SHP77 treated with DMSO at 0.1 percent for 48 hours (cell line): ENCODE results near the gene TAGLN.

Experiments used
- DNase-seq: peaks from one replicate; lab custom pipeline; 2025; lab: John Stamatoyannopoulos, UW

TAGLN gene

DNA sequence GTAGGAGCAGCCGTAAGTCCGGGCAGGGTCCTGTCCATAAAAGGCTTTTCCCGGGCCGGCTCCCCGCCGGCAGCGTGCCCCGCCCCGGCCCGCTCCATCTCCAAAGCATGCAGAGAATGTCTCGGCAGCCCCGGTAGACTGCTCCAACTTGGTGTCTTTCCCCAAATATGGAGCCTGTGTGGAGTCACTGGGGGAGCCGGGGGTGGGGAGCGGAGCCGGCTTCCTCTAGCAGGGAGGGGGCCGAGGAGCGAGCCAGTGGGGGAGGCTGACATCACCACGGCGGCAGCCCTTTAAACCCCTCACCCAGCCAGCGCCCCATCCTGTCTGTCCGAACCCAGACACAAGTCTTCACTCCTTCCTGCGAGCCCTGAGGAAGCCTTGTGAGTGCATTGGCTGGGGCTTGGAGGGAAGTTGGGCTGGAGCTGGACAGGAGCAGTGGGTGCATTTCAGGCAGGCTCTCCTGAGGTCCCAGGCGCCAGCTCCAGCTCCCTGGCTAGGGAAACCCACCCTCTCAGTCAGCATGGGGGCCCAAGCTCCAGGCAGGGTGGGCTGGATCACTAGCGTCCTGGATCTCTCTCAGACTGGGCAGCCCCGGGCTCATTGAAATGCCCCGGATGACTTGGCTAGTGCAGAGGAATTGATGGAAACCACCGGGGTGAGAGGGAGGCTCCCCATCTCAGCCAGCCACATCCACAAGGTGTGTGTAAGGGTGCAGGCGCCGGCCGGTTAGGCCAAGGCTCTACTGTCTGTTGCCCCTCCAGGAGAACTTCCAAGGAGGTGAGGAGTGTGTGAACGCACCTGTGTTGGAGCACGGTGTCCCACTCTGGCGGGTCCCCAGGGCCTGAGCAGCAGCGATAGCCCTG lies at the start of gene TAGLN:
Gene TAGLN (plus strand): TSS at position 318 of the 863 bp plus-strand sequence. CDS start 3,644 bp downstream, outside the sequence.
- no peak for DNase-seq

DNA sequence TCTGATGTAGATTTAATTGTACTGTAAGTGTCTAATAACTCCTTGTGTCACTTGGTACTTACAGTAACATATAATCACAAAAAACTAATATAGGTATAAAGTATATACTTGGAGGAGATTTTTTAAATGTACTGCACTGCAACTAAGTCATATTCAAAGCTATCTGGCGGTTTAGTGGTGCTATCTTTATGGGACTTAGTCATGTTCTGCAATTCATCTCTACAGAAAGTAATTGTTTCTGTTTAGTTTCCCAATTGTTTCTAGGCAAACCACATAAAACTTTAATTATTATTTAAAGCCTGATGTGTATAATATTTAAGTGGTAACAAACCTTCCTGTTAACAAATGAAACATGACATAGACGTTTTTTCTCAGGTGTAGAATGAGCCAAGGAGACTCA lies 47.1 kb upstream of the TAGLN start:
- no peak for DNase-seq

DNA sequence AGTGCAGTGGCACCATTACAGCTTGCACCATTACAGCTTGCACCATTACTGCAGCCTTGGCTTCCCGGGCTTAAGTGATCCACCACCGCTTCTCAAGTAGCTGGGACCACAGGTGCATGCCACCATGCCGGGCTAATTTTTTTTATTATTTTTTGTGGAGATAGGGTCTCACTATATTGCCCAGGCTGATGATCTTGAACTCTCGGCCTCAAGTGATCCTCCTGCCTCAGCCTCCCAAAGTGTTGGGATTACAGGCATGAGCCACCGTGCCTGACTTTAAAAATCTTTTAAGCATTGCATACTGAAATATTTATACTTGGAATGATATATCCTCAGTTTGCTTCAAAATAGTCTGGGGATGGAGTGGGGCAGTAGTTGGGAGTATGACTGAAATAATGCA lies 44.7 kb upstream of the TAGLN start:
- DNase-seq: no peak

DNA sequence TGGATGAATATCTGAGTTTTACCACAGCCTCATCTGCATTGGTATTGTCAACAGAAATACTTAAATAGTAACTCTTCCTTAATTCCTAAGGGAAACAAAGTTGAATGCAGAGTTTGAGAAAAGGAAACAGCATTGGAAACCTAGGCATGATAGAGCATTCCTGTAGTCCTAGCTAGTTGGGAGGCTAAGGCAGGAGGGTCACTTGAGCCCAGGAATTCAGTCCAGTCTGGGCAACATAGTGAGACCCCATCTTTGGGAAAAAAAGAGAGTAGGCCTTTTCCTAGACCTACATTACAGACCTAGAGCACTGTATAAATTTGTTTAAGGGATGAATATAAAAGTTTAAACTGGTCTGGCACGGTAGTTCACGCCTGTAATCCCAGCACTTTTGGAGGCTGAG lies 41.7 kb upstream of the TAGLN start:
- no peak for DNase-seq

DNA sequence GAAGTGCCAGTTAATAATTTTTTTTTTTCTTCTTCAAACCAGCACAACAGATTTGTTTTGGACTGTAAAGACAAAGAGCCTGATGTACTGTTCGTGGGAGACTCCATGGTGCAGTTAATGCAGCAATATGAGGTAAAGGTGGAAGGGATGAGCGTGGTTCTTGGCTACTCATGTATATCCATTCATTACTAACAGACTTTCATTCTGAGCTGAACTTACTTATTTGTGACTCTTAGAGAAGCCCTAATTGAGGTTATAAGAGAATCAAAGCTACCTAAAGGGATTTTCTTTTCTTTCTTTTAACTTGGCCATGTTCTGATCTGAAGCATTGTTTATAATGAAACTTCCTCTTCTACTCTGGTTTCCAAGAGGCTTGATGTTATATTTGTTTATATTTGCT lies 39.3 kb upstream of the TAGLN start:
- no peak for DNase-seq

DNA sequence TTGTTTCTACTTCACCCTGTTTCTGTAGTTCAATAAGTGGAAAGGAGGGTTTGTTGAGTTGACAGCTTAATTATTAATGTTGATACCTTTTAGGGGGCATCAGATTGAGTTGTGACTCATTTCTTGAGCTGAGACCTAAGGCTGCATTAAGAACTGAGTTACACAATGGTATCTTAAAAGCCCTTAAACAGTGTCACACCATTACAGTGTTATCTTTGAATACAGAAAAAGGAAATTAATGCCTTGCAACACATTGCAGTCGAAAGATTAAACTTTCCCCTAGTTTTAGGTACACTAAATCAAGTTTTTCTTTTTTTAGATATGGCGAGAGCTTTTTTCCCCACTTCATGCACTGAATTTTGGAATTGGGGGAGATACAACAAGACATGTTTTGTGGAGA lies 38.3 kb upstream of the TAGLN start:
- DNase-seq: no peak

DNA sequence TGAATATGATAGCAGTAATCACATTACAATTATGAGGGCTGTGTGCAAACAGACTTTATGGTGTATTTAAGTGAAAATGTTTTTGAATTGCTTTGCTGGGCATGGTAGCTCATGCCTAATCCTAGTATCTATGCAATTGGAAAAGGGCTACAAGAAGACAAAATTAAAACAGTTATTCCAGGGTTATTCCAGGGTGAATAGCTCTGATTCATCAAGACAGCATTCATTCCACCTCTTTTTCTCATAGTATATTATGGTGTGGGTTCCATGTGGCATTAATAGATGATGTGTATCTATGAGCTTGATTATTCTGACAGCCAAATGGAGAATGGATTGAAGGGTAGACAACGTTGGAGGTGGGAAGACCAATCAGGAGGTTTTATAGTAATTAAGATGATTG lies 32.7 kb upstream of the TAGLN start:
- no peak for DNase-seq

DNA sequence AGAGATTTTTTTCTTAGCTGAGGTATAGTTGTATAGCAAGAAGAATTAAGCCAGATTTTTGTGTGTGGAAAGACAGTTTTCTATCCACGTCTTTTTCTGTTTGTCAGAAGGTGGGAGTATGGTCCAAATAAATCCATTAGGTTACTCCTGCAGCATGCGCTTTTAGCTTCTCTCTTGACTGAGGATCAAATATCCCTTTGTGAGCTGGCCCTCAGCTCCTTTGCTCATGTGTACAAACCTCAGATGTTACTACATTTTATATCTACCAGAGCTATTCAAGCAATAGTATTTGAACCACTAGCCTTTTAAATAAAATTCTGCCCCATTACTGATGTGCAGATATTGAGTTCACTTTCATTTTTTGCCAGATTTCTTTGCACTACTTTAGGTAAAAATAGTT lies 29.4 kb upstream of the TAGLN start:
- DNase-seq: no peak

DNA sequence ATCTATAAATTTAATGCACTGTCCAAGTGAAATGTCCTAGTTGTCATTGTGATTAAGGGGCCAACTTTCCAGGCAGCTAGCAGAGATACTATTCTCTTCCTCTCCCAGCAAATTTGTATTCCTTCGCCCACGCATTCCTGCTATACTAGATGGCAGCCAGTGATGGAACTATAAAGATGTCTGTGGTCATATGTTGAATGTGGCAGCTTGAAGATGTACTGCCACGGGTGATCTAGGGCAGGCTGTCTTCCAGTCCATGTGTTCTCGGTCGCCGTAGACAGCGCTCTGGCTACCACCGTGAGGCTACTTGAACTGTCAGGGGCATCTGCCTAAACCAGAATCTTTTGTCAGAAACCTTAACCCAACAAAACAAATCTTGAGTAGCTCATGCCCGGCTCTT lies 29.0 kb upstream of the TAGLN start:
- no peak for DNase-seq

DNA sequence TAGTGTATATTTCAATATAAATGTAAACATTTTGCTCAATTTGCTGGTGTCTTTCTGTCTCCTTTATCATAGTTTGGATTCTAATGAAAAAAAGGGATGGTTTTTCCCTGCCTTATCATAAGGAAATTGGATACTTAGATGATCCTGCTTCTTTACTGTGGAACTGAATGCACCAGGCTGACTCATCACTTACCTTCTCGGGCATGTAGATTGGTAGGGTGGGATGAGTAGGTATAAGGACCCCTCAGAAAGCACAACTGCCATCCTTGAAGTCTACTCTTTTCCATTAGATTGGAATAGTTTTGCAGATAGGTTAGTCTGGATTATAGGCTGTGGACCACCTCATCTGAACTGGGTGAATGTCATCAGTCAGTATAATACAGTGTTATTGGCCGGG lies 28.2 kb upstream of the TAGLN start:
- no peak for DNase-seq

DNA sequence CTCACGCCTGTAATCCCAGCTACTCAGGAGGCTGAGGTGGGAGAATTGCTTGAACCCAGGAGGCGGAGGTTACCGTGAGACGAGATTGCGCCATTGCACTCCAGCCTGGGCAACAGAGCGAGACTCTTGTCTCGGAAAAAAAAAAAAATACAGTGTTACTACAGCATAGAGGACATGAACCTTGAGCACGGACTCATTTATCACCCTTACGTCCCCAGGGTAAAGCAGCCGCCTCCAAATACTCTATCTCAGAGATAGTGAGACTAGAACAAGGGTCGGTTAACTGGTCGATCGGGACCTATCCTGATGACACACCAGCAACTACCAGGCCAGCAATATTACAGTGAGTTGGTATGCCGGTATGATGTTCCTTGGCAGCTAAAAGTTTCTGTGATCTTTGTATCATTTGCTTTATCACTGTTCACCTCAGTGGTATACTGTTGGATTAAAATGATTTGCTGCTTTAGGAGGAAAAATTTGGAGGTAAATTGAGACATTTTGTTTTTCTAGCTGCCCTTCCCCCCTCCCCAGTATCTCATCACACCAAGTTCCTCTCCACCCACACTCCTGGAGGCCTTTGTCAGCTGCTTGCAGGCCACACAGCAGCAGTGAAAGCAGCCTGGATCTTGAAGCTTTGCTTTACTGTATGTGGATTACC lies 27.6 kb upstream of the TAGLN start:
- no peak for DNase-seq

DNA sequence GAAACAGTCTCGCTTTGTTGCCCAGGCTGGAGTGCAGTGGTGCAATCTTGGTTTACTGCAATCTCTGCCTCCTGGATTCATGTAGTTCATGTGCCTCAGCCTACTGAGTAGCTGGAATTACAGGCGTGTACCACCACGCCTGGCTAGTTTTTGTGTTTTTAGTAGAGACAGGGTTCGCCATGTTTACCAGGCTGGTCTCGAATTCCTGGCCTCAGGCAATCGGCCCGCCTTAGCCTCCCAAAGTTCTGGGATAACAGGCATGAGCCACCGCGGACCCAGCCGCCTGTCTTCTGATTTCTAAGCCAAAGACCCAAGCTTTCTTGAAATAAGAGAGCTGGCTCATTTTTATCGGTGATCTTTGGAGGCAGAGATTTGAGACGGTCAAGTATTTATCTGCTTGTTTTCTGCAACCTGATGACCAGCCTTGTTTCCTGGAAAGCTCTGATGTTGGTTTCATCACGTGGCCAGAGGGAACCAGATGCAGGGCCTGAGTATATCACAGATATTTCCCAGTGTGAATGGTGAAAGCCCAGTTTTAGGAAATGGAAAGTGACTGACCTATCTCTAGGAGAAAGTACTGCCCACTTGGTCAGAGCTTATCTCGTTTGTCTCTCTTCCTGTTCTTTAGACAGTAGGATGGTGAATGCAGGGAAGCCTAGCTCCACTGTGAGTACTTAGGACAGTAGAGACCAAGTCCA lies 26.3 kb upstream of the TAGLN start:
- DNase-seq: no peak

DNA sequence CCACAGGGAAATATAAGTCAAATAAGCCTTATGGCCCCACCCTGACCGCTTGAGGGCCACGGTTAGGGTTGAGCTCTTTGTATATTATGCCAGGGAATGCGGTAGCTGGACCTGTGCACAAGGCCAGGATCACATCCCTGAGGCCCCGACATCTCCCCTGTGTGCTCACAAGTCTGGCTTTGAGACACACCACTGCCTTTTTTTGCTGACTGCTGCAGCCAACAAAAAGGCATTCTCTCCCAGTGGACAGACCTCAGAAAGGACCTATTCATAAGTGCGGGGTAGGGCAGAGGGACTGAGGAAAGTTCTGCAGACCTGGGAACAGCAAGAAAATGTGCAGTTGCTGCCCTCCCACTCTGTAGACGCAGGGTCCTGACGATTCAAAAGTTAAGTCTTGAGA lies 24.1 kb upstream of the TAGLN start:
- no peak for DNase-seq

DNA sequence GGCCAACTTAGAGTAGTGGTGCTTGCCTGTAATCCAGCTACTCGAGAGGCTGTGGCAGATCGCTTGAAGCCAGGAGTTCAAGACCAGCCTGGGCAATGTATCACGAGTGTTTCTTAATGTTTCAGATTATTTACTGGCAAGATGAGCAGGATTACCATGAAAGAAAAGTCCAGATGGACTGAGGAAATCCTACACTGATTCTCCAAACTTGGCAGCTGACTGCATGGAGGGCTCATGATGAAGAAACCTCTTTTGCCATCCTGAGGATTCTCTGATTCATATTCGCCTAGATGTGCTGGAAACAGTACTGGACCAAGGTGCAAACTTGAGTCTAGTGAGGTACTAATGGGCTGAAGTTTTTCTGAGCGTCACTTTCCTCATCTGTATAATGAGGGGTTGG lies 23.4 kb upstream of the TAGLN start:
- DNase-seq: no peak

DNA sequence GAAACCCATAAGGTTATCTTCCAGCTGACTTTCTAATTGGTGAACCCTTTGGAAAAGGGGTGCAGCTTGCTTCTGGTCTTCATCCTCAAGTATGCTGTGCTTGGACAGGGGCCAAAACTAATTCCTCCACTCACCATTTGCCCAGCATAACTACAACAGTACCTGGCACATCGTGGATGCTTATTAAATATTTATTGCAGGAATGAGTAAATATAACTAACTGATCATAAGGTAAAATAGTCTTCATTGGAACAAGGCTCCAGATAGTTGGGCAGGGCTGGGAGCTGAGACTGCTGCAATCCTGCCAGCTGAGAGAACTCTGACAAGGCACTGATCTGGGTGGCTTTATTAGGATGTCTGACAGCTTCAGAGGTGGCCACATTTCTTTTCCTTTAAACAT lies 23.0 kb upstream of the TAGLN start:
- no peak for DNase-seq

DNA sequence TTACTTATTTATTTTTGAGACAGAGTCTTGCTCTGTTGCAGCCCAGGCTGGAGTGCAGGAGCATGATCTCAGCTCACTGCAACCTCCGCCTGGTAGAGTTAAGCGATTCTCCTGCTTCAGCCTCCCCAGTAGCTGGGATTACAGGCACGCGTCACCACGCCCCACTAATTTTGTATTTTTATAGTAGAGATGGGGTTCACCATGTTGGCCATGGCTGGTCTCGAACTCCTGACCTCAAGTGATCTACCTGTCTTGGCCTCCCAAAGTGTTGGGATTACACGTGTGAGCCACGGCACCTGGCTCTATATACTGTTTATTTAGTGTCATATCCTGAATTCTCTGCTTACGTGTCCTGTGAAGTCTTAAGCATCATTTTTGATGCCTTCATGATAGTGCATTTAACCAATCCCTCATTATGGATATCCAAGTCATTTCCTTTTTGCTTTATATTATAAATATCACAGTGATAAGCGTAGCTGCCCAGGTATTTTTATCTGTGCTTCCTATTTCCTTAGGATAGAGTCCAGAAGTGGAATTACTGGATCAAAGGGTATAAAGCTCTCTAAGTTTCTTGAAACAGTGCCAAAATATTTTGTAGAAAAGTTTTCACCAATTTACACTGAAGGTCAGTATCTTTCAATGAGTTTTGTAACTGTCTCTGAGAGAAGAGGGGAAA lies 21.5 kb upstream of the TAGLN start:
- DNase-seq: no peak

DNA sequence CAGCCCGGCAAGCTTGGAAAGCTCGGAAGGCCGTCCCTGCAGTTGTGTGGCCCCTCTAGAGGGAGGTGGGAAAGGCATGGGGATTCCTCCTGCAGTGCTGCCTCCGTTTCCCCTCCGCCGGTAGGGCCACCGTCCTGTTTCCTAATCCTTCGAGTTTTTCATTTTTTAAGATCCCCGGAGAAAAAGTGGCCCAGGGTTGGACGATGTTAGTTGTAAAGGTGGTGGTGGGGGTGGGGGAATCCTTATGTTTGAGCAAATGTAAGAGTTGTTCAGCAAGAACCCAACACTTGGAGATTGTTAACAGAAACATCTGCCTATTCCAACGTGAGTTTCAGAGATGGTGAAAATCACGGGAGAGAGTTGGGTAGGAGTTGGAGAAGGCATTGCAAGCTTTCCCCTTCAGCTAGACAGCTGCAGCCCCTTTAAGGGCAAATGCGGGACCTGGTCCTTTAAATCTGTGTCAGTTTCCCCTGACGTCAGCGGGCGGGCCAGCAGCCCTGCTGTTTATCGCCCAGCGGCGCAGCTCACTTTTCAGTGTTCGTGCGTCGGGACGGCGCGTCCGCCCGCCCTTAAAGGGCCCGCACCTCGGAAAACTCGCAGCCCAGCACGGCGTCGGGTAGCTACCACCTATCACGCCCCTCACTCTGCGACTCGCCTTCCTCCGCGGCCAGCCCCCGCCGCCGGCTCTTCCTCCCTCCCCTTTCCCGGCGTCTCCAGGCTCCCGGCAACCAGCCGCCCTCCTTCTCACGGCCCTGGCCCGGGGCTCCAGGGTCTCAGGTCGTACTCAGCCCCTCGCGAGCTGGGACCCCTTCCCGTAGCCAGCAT lies 20.7 kb upstream of the TAGLN start, which contains the start of gene SIDT2:
Gene SIDT2 (plus strand): TSS at position 534 of the 825 bp plus-strand sequence. CDS start 521 bp downstream, outside the sequence.
- peak; percentile 74 for DNase-seq

DNA sequence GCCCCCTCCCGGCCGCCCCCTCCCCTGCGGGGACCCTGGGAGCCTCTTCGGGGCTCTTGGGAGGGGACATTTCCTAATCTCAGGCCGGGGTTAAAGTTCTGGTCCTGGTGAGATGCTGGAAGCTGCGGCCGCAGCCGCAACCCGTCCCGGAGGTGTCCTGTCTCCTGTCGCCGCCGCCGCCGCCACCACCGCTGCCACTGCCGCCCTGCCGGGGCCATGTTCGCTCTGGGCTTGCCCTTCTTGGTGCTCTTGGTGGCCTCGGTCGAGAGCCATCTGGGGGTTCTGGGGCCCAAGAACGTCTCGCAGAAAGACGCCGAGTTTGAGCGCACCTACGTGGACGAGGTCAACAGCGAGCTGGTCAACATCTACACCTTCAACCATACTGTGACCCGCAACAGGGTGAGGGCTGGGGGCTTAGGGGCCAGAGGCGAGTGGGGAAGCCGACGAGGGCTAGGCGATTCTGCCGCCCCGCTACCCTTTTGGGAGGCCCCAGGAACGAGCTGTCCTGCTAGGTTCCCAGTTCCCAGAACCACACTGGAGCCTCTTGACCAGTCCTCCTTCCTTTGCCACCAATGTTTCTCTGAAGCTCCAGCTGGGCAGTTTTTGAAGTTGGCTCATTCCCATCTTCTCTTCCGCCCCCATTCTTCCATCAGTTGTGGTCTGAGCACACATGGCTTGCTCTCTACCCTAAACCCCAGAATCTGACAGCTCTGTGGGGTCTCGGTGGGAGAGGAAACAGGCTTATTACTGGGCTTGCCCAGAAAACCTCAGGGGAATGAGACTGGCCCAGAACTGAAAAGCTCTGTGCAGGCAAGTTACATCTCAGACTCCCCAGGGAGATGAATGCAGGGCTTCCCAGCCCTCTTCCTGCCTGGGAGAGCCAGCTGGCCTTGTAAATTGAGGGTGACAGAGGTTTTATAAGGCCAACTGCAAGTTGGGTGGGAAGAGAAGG lies 19.8 kb upstream of the TAGLN start:
- DNase-seq: no peak

DNA sequence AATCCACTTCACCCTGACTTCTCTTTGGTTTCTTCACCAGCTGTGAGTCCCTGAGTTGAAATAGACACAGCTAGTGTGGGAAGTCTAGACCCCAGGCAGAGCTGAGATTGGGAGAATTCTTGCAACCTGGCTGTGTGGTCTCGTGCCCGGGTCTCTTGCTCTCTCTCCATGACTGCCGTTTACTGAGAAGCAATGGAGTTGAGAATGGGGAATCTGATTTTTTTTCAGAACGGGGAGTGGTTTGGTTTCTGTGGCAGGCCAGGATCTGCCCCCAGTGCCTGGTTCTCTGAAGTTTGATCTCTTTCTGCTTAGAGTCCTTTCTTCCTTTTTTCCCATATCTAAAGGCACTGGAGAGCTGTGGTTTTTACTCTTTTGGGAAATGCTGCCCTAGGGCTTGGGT lies 19.1 kb upstream of the TAGLN start:
- DNase-seq: no peak
